ENCODE data around the gene LMBRD2.
"Not testable (repeated sequence)": the region's sequence is repeated elsewhere in the genome, so short reads cannot be mapped to it uniquely, and the experiment has no call there.

Gene LMBRD2

DNA sequence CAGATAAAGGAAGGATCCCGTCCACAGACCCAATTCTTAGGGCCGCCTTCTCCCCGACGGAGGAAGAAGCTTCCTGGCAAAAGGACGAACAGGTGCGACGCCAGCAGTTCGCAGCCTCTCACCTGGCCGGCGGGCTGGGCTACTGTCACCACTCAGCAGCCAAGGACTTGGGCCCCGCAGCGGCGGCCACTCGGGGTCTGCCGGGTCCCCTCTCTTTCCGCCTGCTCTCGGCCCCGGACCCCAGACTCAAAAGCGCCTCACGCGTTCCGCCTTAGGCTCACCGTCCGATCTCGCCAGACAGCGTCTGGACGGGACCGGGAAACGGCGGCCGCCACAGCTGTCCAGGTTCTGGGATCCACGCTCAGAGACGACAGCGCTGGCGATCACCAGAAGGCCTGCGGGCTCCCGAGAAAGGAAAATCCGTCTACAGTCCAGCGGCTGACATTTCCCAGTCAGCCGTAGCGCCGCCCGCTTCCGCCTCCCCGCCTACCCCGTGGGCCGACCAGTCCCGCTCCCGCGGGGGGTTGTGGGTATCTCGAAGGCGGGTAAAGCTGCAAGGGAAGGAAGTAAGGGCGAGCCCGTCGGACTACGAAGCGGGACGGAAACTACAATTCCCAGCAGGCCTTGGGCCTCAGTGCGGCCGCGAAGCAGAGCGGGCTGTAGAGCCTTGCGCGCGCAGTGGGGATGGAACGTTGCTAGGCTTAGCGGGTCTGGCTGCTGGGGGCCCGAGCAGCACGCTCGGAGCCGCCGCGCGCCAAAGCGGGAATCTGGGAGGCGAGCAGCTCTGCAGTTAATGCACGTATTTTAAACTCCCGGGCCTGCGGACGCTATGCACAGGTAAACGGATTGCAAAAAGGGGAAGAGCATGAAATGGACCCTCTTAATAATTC lies at the start of gene LMBRD2, which contains the start of gene SKP2:
Gene LMBRD2, minus strand, starts transcription at position 454 of the 890 bp plus-strand sequence. CDS start 8,538 bp downstream, outside the sequence.
Gene SKP2, plus strand, starts transcription at position 678 of the 890 bp plus-strand sequence. Its CDS starts 152 bp downstream, at position 830.
- peak; percentile 93 to 98 for DNase-seq (ENCODE audit: extremely low read depth in 1 of 2, low read depth in 1 of 2)

DNA sequence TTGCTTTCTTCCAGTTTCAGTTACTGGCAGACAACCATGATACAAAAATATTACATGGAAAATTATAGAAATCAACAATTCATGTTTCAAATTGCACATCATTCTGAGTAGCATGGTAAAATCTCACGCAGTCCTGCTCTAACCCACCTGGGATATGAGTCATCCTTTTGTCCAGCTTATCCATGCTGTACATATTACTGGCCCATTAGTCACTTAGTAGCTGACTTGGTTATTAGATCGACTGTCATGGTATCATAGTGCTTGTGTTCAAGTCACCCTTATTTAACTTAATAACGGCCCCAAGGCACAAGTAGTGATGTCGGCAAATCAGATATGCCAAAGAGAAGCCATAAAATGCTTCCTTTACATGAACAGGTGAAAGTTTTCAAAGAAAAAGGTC lies 48.8 kb upstream of the LMBRD2 start:
- DNase-seq (ENCODE audit: extremely low read depth in 1 of 2, low read depth in 1 of 2) = no peak

DNA sequence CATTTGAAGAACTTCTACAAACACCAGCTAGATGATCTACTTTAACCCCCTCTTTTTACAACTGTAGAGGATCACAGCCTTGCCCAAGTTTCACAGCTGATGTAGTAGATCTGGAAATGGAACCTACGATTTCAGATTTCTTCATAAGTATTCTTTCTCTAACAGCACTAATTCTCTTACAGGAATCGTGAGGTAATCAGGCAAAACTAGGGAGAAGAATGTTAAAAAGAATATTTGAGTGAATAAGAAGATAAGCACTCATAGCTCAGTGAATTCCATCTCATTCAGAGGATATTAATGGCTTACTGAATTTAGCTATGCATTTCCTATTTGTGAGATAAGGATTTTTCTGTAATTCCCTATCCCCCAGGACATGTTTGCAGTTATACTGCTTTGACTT lies 47.9 kb upstream of the LMBRD2 start:
- DNase-seq (ENCODE audit: extremely low read depth in 1 of 2, low read depth in 1 of 2) = no peak

DNA sequence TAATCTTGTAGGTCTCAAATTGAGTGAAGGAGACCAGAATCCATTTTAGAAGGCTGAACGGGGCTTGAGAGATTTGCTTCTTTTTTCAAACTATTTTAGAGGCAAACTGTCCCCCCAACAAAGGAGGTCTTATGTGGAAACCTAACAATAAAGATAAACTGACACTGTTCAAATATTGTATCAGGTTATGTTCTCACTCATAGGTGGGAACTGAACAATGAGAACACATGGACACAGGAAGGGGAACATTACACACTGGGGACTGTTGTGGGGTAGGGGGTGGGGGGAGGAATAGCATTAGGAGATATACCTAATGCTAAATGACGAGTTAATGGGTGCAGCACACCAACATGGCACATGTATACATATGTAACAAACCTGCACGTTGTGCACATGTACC lies 47.1 kb upstream of the LMBRD2 start:
- DNase-seq (ENCODE audit: extremely low read depth in 1 of 2, low read depth in 1 of 2) = not testable (repeated sequence)

DNA sequence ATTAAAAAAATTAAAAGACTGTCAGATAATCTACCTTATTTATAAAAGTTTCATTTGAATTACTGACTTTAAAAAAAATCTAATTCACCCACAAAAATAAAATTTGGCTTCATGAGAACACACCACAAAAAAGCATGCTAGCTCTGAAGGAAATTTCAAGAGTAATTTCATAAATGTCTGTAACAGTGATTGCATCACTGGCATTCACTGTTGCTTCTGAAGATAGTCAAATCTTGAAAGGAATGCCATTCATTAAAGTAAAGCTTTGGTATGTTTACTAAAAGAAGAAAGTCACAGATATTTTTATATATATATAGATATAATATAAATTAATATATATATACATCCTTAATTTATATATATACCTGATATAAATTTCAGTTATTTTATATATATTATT lies 46.6 kb upstream of the LMBRD2 start:
- DNase-seq (ENCODE audit: extremely low read depth in 1 of 2, low read depth in 1 of 2) = no peak

DNA sequence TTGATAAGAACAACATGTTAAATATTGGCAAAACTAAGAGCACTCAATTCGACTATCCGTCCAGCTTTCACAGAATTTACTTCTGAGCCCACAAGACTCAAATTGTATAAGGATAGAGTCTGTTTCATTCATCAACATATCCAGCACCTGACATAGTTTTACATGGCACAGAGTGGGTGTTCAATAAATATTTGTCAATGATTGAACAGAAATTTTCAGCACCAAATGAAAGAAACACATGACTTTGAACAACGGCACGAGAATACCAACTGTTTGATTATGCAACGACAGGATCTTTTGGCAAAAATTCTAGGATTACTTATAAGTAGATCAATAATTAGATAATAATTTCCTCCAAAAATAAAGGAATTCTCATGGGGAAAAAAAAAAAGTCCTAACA lies 42.1 kb upstream of the LMBRD2 start:
- DNase-seq (ENCODE audit: extremely low read depth in 1 of 2, low read depth in 1 of 2) = no peak

DNA sequence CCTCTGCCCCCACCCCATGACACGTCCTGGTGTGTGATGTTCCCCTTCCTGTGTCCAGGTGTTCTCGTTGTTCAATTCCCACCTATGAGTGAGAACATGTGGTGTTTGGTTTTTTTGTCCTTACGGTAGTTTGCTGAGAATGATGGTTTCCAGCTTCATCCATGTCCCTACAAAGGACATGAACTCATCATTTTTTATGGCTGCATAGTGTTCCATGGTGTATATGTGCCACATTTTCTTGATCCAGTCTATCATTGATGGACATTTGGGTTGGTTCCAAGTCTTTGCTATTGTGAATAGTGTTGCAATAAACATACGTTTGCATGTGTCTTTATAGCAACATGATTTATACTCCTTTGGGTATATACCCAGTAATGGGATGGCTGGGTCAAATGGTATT lies 32.7 kb upstream of the LMBRD2 start:
- DNase-seq (ENCODE audit: extremely low read depth in 1 of 2, low read depth in 1 of 2) = not testable (repeated sequence)

DNA sequence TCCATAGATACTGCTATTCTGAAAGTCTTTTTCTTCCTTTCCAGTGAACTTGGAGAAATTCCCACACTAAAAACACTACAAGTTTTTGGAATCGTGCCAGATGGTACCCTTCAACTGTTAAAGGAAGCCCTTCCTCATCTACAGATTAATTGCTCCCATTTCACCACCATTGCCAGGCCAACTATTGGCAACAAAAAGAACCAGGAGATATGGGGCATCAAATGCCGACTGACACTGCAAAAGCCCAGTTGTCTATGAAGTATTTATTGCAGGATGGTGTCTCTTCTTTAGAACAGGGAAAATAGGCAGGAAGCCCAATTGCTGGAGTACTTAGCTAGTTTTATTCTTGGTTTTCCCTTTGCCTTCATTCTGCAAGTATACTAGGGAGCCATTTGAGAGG lies 30.1 kb upstream of the LMBRD2 start:
- no peak for DNase-seq (ENCODE audit: extremely low read depth in 1 of 2, low read depth in 1 of 2)

DNA sequence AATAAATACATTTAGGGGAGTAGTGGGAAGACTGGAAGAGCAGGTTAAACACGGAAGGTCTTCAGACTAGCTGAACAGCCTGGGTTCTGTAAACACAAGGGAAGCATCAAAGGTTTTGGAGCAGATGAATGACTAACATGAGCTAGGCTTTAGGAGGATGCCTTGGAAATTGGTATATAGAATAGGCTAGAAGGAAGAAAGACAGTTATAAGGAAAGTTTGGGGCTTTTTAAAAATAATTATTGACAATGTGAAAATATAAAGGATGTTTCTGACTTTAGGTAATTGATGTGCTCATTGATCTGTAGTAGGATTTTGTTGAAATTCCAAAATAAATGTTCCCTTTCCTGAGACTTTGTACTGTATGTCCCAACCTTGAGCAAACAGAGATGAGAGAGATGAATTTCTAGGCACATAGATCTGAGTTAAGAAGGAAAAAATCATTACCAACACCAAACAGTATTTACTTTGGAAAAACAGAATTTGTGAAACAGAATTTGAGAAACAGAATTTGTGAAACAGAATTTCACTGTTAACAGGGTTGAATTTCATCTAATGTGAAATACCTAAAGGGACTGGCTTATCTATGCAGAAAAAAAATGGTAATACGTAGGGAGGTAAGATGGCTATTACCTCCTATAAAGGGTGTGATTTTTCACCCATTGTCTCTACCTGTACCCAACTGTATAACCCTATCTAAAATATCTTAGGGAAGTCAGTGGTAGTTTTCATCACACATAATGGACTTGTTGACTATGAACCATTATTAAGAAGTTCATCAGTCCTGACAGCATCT lies 29.1 kb upstream of the LMBRD2 start:
- DNase-seq (ENCODE audit: extremely low read depth in 1 of 2, low read depth in 1 of 2) = no peak

DNA sequence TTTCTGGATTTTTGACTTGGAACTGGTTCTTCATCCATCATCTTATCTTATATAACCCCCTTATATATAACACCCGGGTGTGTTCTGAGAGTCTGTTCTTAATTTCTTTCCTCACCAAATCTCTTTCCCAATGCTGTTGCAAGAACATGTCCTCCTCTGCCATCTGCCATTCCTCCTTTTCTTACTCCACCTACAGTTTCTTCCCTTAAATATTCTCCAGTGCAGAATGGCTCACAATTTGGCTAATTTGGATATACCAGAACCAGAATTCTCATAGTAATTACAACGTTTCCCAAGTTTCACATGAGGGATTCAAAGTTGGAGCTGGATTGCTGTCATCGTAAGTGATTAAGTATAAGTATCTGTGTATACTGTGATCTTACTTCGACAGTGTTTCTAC lies 28.3 kb upstream of the LMBRD2 start:
- no peak for DNase-seq (ENCODE audit: extremely low read depth in 1 of 2, low read depth in 1 of 2)

DNA sequence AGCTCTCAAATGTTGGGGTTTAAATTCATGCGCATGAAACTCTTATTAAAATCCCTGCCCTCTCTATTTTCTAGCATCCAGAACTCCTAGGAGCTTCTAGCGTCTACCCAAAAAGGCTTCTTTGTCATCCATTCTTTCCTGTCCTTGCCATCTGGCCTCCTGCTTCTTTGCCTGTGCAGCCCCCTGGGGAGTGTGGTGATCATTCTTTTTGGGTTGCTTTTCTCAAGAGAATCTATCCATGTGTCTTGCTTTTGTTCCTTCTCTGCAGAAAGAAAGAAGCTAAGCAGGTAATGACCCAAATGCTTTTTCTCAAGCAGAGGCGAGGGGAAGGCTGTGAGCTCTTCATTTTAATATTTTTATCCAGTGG lies 26.8 kb upstream of the LMBRD2 start:
- DNase-seq (ENCODE audit: extremely low read depth in 1 of 2, low read depth in 1 of 2) = no peak

DNA sequence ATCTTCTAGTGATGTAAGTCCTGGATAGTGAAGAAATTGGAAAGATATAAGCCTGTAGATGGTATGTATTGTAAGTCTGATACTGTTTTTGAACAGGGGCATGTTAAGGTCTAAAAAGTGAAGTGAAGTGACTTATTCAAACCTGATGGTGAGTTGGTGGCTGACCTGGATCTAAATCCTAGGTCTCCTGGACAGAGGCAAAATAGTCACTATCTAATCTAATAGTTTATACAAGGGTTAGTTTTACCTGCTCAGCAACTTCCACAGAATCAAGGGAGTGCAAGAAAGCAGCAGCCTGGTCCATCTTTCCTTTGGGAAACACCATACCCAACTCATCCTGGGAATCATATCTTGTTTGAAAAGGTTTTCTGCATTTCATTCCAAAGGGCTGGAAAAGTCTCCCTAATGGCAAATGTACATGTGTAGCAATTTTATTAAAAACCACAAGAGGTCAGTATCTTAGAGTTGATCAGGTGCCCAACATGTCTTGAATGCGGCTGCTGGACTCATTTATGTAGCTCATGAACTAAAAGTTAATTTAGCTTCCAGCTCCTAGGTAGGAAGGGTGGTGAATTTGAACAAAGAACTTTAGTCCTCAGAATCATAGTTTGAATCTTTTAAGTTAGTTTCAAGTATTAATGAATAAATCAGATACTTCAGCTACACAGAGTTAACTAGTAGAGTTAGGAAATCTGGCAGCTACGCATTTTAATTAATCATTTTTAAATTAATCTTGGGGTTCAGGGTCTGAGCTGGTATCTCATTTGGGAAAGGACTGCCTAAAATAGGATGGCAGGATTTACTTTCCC lies 26.2 kb upstream of the LMBRD2 start:
- DNase-seq (ENCODE audit: extremely low read depth in 1 of 2, low read depth in 1 of 2) = no peak

DNA sequence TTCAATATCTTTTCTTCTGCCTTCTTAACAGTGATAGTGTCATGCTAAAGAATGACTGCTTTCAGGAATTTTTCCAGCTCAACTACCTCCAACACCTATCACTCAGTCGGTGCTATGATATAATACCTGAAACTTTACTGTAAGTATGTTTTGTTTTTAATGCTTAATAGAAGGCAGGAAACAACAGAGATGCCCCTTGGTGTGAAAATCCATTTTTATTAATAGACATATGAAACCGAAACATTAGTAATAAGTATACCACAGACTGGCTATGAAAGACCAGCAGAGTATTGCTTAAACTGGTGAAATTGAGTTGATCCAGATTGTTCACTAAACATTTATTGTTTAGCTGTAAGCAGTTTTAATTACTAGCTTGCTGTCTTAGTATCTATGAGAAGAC lies 25.5 kb upstream of the LMBRD2 start:
- DNase-seq (ENCODE audit: extremely low read depth in 1 of 2, low read depth in 1 of 2) = no peak

DNA sequence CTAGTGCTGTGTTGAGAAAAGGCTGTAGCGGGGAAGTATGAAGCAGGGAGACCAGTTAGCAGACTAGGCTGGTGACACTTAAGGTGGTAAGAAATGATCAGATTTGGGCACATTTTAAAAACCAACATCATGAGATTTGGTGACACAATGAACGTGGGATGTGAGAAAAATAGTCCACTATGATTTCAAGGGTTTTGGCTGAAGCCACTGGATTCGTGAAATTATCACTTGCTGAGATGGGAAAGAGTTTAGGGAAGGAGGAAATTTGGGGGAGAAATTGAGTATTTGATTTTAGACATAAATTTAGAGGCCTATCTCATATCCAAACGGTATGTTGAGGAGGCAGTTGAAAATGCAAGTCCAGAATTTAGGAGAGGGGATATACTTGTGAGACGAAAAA lies 23.4 kb upstream of the LMBRD2 start:
- no peak for DNase-seq (ENCODE audit: extremely low read depth in 1 of 2, low read depth in 1 of 2)

DNA sequence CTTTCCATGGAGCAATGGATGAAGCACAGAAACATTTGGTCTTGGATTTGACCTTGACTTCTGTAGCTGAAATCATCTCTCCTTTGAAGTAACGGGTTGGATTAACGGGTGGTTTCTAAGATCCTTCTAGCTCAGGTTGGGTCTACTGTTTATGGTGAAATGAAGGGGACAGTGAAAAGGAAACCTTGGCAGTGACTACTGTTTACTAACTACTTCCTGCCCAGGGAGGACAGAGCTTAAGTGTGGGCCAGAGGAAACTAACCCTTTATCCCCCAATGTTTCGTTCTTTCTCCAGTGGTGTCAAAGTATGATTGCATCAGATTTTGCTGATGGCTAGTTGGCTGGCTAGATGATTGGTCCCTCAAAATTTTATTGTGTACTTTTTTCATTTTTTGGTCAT lies 22.4 kb upstream of the LMBRD2 start:
- DNase-seq (ENCODE audit: extremely low read depth in 1 of 2, low read depth in 1 of 2) = no peak

DNA sequence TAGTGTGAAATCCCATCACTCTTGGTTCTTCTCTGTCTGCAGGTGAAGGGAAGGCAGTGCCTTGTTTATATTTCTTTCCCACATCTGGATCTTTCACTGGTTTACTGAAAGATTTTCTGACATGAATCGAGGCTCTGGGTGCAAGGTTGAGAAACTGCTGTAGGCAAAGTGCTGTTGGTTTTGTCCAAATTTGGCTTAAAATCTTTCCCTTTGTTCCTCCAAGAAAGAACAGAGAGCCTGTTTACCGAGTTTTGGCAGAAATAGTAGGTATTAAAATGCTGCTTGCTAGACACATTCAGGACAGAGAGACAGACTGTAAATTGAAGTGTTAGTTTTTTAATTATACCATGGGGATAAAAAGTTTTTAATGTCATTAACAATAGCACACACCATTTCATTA lies 21.7 kb upstream of the LMBRD2 start:
- no peak for DNase-seq (ENCODE audit: extremely low read depth in 1 of 2, low read depth in 1 of 2)

DNA sequence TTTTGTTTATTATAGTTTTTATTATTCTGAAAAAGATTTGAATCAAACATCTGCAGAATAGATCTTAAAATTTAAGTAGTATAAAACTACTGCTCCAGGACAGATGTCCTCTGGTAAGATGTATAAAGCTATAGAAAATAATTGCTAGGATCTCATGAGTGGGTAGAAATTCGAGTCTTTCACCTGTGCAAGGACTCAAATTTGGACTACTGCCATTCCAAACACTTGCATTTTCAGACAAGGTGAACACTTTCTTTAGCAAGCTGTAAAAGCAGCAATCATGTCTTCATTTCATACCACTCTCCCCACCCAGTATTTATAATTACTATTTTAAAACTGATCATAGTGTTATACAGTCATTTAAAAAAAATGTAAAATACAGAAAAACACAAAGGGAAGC lies 20.9 kb upstream of the LMBRD2 start:
- DNase-seq (ENCODE audit: extremely low read depth in 1 of 2, low read depth in 1 of 2) = no peak

DNA sequence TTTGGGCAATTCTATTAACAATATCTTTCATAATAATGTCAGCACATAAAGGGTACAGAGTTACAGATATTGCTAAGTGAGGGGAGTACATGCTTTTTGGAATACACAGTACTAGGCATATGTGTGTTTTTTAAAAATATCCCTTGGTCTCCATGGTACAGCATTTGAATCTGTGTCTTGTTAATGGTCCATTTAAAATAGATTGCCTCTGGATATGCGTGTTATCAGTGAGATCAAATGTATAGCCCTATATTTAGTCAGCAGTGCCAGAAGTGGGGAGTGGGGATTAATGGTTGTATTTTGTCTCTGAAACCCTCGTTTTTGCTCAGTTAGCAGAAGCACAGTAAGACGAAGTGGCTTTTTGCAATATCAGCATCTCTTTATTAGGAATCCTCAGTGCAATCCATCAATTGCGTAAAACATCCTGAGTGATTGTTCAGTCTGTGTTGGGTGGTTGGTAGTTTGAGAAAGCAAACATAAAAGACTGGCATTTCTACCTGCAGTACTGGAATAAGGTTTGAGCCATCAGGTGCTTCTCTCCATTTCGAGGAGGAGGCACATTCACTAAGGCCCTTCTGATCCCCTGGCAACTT lies 19.2 kb upstream of the LMBRD2 start:
- no peak for DNase-seq (ENCODE audit: extremely low read depth in 1 of 2, low read depth in 1 of 2)

DNA sequence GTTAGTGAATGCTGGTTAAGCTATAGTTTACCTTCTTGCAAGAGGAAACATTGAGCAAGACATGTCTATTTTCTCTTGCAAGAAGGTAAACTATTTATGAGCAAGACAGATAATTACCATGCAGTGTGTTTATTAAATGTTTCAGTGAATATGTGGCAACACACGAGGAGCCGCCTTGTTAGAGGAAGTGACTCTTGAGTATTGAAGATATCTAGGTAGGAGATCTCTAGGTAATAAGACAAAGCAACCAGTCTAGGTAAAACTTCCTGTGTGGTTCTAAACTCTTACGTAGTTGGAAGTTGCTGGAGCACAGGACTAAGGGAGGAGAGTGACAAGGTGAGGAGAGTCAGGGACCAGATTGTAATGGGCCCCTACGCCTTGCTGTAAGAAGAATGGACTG lies 17.1 kb upstream of the LMBRD2 start:
- no peak for DNase-seq (ENCODE audit: extremely low read depth in 1 of 2, low read depth in 1 of 2)

DNA sequence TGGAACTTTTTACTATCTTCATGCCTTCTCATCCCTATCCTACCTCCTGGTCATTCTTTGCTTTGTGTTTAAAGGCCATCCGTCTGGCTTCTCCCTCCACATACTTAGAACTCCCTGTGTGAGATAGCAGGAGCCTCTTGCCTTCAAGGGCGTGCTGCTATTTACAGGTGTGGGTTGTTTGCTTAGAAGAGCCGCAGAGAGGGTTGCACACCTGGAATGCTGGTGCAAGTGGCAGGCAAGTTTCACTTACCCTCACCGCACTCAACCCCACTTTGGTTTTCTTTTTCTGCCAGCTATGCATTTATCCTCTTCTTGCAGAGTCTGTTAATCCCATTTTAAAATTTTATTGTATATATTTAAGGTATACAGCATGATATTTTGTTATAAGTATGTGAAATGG lies 12.8 kb upstream of the LMBRD2 start:
- no peak for DNase-seq (ENCODE audit: extremely low read depth in 1 of 2, low read depth in 1 of 2)
